Measurements from ENCODE around the gene RRBP1.

RRBP1 gene, protein sequence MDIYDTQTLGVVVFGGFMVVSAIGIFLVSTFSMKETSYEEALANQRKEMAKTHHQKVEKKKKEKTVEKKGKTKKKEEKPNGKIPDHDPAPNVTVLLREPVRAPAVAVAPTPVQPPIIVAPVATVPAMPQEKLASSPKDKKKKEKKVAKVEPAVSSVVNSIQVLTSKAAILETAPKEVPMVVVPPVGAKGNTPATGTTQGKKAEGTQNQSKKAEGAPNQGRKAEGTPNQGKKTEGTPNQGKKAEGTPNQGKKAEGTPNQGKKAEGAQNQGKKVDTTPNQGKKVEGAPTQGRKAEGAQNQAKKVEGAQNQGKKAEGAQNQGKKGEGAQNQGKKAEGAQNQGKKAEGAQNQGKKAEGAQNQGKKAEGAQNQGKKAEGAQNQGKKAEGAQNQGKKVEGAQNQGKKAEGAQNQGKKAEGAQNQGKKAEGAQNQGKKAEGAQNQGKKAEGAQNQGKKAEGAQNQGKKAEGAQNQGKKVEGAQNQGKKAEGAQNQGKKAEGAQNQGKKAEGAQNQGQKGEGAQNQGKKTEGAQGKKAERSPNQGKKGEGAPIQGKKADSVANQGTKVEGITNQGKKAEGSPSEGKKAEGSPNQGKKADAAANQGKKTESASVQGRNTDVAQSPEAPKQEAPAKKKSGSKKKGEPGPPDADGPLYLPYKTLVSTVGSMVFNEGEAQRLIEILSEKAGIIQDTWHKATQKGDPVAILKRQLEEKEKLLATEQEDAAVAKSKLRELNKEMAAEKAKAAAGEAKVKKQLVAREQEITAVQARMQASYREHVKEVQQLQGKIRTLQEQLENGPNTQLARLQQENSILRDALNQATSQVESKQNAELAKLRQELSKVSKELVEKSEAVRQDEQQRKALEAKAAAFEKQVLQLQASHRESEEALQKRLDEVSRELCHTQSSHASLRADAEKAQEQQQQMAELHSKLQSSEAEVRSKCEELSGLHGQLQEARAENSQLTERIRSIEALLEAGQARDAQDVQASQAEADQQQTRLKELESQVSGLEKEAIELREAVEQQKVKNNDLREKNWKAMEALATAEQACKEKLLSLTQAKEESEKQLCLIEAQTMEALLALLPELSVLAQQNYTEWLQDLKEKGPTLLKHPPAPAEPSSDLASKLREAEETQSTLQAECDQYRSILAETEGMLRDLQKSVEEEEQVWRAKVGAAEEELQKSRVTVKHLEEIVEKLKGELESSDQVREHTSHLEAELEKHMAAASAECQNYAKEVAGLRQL (N-terminal part only)

DNA sequence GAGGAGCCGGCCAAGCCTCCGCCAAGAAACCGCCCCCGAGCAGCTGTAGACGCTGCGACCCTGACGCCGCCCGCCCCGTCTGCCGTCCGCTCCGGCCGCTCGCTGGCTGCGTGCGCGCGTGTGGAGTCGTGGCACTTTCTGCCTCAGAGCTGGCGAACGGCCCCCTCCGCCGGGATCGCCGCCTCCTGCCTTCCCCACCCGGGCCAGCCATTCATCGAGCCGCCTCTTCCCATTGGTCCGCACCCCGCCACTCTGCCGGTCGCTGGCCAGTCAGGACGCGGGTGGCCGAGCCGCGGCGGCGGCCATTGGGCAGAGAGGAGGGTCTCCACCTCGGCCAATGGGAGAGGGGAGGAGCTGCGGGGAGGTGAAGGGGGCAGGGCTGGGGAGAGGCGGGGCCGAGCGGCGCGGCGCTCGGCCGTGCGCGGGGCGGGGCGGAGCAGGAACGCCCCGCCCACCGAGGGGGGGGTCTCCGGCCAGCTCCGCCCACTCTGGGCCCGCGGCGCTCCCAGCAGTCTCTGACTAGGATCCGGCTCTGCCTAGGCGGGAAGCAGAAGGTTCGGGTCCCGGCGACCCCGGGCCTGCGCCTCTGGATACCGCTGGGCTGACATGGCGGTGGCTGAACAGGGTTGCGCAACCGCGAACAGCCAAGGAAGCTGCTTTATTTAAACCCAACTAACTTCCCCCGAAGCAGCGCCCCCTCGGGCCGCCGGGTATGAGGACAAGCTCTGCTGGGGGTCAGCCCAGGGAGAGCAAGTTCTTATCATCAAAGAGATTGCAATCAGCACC is at the start of gene RRBP1:
RRBP1 (minus strand) TSS at position 140 of the 786 bp plus-strand sequence. CDS start 21,735 bp downstream, outside the sequence.
- DNase-seq = peak; percentile 99

DNA sequence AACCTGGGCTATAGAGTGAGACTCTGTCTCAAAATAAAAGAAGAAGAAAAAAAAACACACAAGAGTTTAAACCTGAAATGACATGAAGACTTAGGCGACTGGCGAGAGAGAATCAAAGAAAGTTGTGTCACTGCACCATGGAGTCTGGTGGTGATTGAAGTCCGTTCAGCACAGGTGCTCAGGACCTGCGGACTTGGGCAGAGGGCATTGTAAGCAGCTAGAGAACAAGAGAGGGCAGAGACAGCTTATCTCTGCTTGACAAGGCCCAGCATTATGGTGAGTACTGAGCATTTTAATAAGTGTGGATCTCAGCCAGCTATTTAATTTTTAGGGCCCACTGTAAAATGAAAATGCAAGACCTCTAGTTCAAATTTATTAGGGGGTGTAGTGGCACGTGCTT is 49.2 kb upstream of the RRBP1 start:
- DNase-seq = no peak

DNA sequence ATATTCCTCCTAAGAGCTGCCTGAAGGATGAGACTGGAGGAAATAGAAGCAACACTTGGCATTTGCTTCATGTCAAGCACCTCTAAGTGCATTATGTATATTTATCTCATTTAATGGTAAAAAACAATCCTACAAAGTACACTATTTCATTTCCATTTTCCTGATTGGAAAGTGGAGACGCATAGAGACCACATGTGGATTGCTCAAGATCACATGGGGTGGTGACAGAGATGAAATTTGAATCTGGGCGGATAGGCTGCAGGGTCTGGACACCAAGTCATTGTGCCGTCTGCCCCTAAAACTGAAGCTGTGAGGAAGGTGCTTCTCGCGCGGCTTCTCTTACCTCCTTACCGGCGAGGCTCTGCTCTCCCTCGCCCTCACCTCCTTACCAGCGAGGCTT is 48.0 kb upstream of the RRBP1 start:
- DNase-seq = no peak

DNA sequence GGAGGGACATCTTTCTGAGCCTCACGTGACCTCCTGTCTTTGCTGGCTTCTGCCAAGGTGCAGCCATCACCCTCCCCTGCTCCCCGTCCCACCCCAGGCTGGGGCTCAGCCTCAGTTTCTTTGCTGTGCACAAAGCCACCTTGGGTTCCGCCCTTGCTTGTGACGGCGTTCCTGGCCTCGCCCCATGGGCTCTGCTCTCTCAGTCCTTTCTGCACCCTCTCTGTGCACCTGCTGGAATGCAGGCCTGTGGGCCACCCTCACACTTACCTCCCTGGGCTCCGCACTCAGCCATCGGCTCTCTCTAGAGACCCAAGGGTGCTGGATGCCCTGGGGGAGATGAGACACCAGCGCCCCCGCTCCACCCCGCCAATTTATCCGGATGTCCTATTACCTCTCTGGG is 46.0 kb upstream of the RRBP1 start:
- no peak for DNase-seq

DNA sequence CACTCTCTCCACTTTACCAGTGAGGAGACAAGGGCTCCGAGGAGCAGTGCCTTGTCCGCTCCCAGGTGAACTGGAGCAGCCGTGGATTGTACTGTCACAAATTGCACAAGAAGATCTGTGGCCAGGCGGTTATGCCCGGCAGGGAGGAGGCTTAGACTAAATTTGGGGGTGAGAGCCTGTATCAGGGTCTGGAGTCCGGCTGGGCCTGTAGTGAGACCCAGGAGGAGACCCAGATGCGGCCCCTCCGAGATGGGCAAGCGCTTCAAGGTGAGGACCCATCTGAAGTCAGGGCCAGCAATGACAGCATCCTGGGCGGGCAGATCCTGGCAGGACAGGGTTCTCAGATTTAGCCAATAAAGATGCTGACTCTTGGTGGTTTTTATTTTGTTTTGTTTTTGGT is 45.3 kb upstream of the RRBP1 start:
- DNase-seq = no peak

DNA sequence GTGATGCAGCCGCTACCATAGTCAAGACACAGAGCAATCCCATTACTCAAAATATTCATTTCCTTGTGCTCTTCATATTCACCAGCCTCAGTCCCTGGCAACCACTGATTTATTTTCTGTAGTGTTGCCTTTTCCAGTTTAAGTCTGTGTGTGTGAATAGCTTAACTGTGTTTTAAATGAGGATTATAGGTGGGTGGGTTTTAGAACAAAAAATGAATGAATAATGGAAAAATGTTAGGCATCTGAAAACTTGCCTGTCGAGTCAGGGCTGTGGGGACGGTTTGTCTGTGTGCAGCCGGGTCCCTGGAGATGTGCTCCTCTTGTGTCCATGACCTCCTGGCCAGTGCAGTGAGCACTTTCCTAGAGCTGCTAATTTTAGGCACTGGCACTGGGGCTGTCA is 44.9 kb upstream of the RRBP1 start:
- no peak for DNase-seq

DNA sequence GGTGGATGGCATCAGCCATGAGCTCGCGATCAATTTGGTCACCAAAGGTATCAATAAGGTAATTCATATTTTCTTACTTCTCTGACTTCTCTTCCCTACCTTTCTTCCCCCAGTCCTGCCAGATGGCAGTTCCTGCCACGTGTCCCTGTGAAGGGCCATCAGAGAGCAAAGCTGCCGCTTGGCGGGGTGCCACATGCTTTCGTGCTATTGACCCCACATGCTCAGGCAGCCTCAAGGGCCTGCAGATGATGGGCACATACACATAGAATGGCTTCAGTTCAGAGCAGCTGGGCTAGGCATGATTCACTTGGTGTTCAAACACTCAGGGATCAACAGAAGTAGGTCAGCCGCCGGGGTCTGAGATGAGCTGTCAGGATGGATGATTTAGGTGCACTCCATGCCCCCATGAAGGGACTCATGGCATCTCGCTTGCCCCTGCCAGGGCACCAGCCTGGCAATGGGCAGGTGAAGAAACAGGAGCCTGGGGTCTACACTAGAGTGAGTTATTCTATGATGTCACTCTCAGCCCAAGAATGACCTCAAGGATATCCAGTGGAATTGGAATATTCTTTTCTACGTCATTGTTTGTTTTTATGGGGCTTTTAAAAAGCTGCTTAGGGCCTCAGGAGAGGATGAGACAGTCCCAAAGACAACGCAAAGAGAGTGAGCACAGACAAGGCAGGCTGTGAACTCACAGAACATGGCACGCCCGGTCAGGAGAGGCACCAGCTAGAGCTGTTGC is 43.2 kb upstream of the RRBP1 start:
- DNase-seq = peak; percentile 63

DNA sequence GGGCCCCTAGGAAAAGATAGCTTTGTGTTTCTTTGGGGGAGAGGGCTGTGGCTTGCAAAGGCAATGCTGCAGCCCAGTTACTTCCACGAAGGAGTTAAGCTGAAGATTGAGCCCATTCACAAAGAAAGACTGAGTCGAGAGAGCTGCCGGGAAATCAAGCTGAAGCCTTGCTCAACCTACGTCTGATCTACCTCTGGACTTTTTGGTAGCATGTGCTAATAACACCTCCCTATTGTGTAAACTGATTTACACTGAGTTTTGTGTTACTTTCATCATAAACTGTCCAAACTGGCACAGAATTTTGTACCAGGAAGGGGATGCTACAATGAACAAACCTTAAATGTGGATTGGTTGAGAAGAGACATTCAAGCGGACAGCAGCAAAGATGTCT is 41.3 kb upstream of the RRBP1 start:
- no peak for DNase-seq

DNA sequence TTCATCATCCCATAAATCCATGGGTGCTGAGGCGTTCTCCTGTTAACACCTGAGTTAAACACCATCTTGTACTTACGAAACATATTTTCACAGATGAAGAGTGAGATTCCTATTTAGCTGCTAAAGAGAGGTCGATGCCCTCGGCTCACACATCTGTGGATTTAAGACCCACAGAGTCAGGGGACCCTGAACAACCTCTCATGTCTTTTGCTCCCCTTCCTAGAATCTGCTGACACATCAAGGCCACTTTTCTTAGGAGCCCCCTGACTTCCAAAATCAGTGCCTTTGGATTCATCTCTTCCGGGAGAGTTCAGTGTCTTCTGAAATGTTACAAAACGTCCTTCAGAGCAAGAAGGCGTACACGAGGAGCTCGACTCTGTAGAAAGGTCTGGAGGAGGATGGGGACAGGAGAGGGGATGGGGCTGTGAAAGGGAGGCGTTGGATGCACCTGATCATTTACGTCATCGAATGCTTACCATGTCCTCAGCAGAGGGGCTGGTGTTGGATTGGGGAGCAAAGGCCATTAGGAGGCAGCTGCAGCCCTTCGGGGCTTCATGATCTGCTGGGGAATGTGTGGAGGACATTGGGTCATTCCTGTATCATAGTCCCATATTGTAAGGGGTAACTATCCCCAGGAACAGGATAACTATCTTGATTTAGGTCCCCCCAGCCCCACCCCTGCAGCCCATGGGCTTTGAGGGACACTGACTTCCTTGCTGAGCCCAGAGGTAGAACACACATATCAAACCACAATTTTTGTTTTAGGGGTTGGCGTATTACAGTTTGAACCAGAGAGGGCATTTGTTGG is 40.7 kb upstream of the RRBP1 start:
- no peak for DNase-seq

DNA sequence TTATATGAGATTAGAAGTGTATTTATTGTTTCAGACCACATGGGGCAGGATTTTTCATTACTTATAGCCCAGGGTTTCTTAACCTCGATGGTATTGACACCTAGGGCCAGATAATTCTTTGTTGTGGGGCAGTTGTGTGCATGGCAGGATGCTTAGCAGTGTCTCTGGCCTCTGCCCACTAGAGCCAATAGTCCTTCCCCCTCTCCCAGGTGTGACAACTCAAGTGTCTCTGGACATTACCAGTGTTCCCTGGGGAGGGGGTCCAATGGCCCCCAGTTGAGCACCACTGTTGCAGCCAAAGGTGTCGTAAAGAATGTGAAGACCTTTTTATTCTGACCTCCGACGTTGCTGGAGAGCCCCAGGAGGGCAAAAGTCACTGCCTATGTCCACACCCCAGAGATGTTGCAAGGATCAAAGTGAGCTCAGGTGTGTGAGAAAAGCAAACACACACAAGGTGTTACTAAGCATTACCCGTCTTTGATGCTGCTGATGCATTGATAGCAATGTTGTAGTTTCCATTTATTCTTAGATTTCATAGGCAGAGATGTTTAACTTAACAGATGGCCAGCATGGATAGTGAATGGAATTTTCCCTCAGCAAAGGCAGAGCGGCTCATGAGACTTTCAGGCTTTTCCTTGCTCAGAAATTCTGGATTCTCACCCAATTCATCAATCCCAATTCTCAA is 39.9 kb upstream of the RRBP1 start:
- DNase-seq = peak; percentile 23

DNA sequence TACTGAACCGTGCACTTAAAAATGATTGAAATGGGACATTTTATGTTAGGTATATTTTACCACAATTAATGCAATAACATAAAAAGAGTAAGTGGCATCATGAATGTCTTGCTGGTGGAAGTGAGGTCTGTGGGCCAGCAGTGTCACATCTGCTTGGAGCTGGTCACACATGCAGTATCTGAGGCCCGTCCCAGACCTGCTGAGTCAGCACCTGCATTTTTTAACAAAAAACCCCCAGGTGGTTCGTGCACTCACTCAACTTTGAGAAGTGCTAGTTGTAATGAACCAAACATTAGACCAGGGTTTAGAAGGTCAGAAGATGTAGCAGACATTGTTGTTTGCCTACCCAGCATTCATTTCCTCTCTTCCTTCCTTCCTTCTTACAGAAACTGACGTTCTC is 38.7 kb upstream of the RRBP1 start:
- peak; percentile 81 for DNase-seq

DNA sequence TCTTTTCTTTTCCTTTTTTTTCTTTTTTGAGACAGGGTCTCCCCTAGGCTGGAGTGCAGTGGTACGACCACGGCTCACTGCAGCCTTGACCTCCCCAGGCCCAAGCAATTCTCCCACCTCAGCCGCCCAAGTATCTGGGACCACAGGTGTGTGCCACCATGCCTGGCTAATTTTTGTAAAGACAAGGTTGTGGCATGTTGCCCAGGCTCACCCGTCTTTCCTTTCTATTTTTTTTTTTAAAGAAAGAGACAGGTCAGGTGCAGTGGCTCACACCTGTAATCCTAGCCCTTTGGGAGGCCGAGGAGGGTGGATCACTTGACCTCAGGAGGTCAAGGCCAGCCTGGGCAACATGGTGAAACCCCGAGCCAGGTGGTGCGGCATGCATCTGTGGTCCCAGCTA is 34.3 kb upstream of the RRBP1 start:
- peak; percentile 80 for DNase-seq

DNA sequence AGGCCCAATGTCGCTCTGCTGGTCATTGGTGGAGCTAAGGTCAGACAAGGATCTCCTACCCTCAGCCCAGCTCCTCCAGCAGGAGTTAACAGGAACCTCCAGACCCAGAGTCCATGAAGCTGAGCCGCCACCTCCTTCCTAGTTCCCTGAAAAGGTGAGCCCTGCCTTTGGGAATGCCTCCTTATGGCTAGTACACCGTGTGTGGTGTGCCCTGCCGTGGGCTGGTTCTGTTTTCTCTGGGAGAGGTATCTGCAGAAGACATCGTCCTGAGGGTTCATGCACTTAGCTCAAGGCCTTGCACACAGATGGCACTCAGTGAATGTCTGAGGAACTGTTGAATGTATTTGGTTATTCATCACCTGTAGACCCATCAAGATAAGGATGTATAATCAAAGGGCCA is 33.0 kb upstream of the RRBP1 start:
- no peak for DNase-seq

DNA sequence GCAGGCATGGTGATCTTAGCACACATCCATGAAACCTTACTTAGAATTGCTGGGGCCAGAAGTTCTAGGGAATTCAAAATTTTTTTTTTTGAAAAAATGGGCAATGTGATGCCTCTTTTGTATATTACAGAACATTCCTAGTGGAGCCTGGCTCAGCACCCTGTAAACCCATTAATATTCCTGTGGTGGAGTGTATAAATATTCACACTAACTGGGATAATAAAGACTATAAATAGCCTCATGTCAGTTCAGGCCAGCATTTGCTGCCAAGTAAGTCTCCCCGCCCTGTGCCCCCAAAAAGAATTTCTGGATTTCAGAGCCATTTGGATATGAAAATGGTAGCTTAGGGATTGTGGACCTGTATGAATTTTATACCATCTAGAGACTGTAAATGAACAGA is 32.6 kb upstream of the RRBP1 start:
- DNase-seq = no peak

DNA sequence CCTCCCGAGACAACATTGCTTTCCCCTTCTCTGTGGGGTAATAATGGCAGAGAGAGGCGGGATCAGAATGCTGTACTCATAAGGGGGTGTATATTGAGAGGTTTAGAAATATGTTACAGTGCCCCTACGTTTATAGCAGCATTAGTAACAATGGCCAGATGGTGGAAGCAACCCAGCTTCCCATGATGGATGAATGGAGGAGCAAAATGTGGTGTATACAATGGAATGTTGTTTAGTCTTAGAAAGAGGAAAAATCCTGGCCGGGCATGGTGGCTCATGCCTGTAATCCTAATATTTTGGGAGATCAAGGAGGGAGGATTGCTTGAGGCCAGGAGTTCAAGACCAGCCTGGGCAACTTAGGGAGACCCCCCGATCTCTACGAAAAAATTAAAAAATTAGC is 30.7 kb upstream of the RRBP1 start:
- no peak for DNase-seq

DNA sequence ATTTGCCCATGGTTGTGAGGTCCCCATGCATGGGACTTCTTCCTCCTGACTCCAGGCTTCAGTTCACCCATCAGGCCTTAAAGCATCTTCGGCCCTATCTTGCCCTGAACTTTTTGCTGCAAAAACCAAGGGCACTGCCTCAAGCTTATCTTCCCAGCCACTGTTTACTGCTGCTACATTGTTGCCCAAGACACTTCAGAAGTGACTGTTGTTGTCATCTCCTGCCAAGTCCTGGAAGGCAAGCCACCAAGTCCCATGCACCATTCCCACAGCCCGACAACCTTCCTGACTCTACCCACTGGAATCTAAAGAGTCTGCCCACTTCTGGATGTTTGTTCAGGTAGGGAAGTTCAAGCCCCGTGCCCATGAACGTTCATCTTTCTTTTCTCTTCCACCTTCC is 30.2 kb upstream of the RRBP1 start:
- no peak for DNase-seq

DNA sequence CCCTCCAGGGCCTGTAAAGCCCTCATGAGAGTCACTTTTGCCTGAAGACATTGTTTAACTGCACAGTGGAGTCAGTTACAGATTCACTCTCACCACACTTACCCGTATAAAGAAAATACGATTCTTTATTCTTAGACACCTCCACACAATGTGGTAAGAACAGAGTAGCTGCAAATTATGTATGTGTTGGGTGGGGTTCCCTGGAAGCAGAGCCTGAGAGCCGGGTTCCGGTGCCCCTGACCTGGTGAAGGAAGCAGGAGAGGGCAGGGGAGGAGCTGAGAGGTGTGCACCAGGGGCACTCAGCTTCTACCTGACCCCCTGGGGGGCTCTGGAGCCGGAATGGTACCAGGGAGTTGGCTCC is 29.2 kb upstream of the RRBP1 start:
- DNase-seq = no peak

DNA sequence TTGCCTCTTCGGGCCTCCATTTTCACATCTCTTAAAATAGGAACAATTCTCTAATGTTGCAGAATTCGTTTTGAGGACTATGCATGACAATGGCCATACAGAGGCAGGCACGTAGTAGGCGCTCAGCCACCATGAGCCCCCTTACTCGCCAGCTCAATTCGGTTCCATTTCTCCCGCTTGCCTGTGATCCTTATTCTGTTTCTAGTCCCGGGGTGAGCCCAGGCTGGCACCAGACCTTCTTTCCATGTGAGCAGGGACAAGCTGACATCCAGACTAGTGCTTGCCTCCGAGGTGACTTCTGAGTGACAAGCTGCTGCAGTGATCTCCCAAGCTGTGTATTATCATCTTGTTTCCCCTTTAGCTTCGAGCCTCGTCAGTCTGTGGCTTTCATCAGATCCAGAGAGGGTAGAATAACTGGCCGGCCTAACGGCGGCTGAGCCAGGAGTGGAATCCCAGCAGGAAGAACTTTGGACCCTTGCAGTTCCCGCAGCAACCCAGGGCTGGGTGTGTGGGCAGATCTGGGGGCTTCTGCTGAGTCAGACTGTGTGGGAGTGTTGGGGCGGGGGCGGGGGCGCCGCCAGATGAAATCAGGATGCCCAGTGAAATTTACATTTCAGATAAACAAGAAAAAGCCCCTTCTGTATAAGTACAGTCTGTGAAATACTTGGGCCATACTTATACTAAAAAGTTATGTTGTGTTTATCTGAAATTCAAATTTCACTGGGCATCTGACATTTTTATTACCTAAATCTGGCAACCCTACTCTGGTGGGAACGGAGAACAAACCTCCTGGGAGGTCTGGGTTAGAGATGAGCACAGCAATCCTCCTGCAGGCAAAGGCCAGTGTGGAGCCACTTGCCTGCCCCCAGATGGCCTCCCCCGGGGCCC is 28.6 kb upstream of the RRBP1 start:
- DNase-seq = no peak
